ENCODE results near the gene FMO1. TPM values are rescaled to one million over a fixed set of nuclear protein-coding genes. Genes with fewer than 3 reads are reported as not detected.

The FMO1 gene
- polyA plus RNA-seq, 1 donor from 2014 or later, result not detected

- Histone ChIP-seq H2AFZ (ENCODE audit: low read depth, low read length) (no peak overlapping the region), H3K79me2 (replicated peaks; ENCODE audit: insufficient read depth, low read length) (no peaks in the 10 kb centered on the region), H3K4me2 (ENCODE audit: low read length) (no peak overlapping the region), H3F3A (ENCODE audit: insufficient read depth, low read length, poor library complexity, severe bottlenecking) (no peaks in the 10 kb centered on the region), H3K9me2 (ENCODE audit: insufficient read depth, low read length) (no peaks in the 10 kb centered on the region), H3K9ac (ENCODE audit: low read length) (no peak overlapping the region), H3K36me3 (ENCODE audit: insufficient read depth, low read length) (no peaks in the 10 kb centered on the region), H4K20me1 (ENCODE audit: insufficient read depth) (no peaks in the 10 kb centered on the region), H3K9me3 (ENCODE audit: low read length) (no peaks in the 10 kb centered on the region), H3K4me3 (ENCODE audit: low read length) (no peak overlapping the region), H3K27me3 (ENCODE audit: insufficient read depth, low read depth, low read length) (no peaks in the 10 kb centered on the region), H3K27ac (ENCODE audit: low read length) (no peak overlapping the region)
- no peak for TF ChIP-seq POLR2AphosphoS5 (IDR thresholded peaks at IDR 0.05)
- TF ChIP-seq TAF1 (IDR thresholded peaks at IDR 0.05; ENCODE audit: low read depth), result no peak
- no peak for TF ChIP-seq MXI1 (conservative IDR thresholded peaks at IDR 0.05; ENCODE audit: poor library complexity, severe bottlenecking)
- no peak for TF ChIP-seq RAD21 (conservative IDR thresholded peaks at IDR 0.05)
- TF ChIP-seq SMC3 (conservative IDR thresholded peaks at IDR 0.05; ENCODE audit: poor library complexity), result no peak
- TF ChIP-seq, protein P1, sequence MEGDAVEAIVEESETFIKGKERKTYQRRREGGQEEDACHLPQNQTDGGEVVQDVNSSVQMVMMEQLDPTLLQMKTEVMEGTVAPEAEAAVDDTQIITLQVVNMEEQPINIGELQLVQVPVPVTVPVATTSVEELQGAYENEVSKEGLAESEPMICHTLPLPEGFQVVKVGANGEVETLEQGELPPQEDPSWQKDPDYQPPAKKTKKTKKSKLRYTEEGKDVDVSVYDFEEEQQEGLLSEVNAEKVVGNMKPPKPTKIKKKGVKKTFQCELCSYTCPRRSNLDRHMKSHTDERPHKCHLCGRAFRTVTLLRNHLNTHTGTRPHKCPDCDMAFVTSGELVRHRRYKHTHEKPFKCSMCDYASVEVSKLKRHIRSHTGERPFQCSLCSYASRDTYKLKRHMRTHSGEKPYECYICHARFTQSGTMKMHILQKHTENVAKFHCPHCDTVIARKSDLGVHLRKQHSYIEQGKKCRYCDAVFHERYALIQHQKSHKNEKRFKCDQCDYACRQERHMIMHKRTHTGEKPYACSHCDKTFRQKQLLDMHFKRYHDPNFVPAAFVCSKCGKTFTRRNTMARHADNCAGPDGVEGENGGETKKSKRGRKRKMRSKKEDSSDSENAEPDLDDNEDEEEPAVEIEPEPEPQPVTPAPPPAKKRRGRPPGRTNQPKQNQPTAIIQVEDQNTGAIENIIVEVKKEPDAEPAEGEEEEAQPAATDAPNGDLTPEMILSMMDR (IDR thresholded peaks at IDR 0.05; ENCODE audit: poor library complexity, severe bottlenecking), result no peak
- TF ChIP-seq EP300 (conservative IDR thresholded peaks at IDR 0.05; ENCODE audit: poor library complexity, severe bottlenecking), result no peak
- no peak for TF ChIP-seq EZH2 (IDR thresholded peaks at IDR 0.05; ENCODE audit: borderline replicate concordance, insufficient read depth, low read length, poor library complexity, severe bottlenecking)
- TF ChIP-seq REST (IDR thresholded peaks at IDR 0.05; ENCODE audit: borderline replicate concordance), result no peak
Observed at GRCh38 chr1:171212607-171213351, 35.5 kb upstream of the FMO1 start.

- Histone ChIP-seq H3K27me3 (ENCODE audit: insufficient read depth, low read depth, low read length) (no peaks in the 10 kb centered on the region), H3K9me3 (ENCODE audit: low read length) (no peaks in the 10 kb centered on the region), H3K9ac (ENCODE audit: low read length) (no peak overlapping the region), H3K27ac (ENCODE audit: low read length) (no peak overlapping the region), H2AFZ (ENCODE audit: low read depth, low read length) (no peak overlapping the region), H3K4me2 (ENCODE audit: low read length) (no peak overlapping the region), H3K79me2 (replicated peaks; ENCODE audit: insufficient read depth, low read length) (no peaks in the 10 kb centered on the region), H3K4me3 (ENCODE audit: low read length) (no peak overlapping the region), H3K9me2 (ENCODE audit: insufficient read depth, low read length) (no peaks in the 10 kb centered on the region), H4K20me1 (ENCODE audit: insufficient read depth) (no peaks in the 10 kb centered on the region), H3F3A (ENCODE audit: insufficient read depth, low read length, poor library complexity, severe bottlenecking) (no peaks in the 10 kb centered on the region), H3K36me3 (ENCODE audit: insufficient read depth, low read length) (no peaks in the 10 kb centered on the region)
- TF ChIP-seq MXI1 (conservative IDR thresholded peaks at IDR 0.05; ENCODE audit: poor library complexity, severe bottlenecking) (no peak), TAF1 (IDR thresholded peaks at IDR 0.05; ENCODE audit: low read depth) (no peak), REST (IDR thresholded peaks at IDR 0.05; ENCODE audit: borderline replicate concordance) (no peak), RAD21 (conservative IDR thresholded peaks at IDR 0.05) (no peak), SMC3 (conservative IDR thresholded peaks at IDR 0.05; ENCODE audit: poor library complexity) (no peak), EP300 (conservative IDR thresholded peaks at IDR 0.05; ENCODE audit: poor library complexity, severe bottlenecking) (no peak), EZH2 (IDR thresholded peaks at IDR 0.05; ENCODE audit: borderline replicate concordance, insufficient read depth, low read length, poor library complexity, severe bottlenecking) (no peak), POLR2AphosphoS5 (IDR thresholded peaks at IDR 0.05) (no peak)
- TF ChIP-seq, protein P1 (IDR thresholded peaks at IDR 0.05; ENCODE audit: poor library complexity, severe bottlenecking), result no peak
Observed at GRCh38 chr1:171213559-171214454, 34.5 kb upstream of the FMO1 start.
